Muscle of back (tissue), 11 donors: Measurements from ENCODE around the gene ARMC9. TPM values are rescaled to one million over a fixed set of nuclear protein-coding genes. Genes with fewer than 3 reads are reported as not detected.
"Not testable (repeated sequence)": the region's sequence is repeated elsewhere in the genome, so short reads cannot be mapped to it uniquely, and the experiment has no call there.

ENCODE experiments used
- DNase-seq, 3 donors: peaks; one replicate each; pipeline versions ENCODE4 v3.0.0 to v3.0.0-alpha.2; 2013
- polyA plus RNA-seq, 10 donors: library from polyadenylated mRNA; unstranded; fragments of 120-200 nt; gene quantifications; one replicate each; pipeline ENCODE4 v1.2.1, GENCODE V29; 2013; ENCODE audit not compliant: insufficient read length in 10 of 10

The ARMC9 gene
- polyA plus RNA-seq, 10 donors: 4.0 to 6.7 (median 5.1) TPM

- peak in 1 of 3 donors; percentile 42 for DNase-seq
Measured at GRCh38 chr2:231181860-231182512, 16.4 kb upstream of the ARMC9 start.

- no peak for DNase-seq
Measured at GRCh38 chr2:231182513-231182899, 15.9 kb upstream of the ARMC9 start.

DNA sequence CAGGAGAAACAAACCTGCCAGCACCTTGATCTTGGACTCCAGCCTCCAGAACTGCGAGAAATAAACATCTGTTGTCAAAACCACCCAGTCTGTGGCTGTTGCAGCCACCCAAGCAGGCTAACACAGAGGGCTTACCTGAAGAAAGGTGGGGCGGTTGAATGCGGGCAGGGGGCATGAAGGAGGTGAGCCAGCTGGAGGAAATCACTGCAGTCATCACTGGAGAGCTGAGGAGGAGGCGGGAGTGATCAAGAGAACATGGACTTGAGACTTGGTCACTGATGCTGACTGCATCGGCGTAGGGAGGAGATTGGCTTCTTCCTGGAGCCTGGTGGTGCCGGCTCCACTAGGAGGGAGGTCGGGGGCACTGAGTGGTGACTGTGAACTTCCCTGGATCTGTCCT, 14.6 kb upstream of the ARMC9 start:
- no peak for DNase-seq

GRCh38 chr2:231184319-231184718, 14.1 kb upstream of the ARMC9 start:
- DNase-seq: no peak

DNA sequence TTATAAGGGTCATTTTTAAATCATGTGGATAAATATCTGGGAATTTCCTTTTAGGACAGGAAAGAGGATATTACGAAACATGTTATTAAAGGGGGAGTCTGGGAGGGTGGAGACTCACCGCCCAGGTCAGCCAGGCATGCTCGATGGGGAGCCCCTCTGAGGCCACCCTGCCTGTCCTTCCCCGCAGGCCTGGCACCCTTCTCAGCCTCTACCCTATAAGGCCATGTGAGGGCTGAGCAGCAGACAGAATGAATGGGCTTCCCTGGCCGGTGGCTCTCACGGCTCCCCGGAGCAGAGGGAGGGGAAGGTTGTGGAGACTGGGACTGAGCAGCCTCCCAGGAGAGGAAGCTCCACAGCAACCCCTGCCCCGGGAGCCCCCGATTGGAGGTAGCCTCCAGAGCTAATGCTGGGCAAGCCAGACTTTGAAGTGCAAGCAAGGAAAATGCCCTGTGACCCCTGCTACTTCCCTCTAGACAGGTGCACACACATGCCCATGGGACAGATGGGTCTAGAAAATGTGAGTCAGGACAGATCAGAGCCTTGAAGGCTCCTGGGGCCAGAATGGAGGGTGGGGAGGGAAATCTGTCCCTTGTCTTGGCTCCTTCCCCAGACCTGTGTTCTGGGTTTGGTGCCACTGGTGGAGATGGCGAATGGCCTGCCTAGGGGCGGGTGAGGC, 13.2 kb upstream of the ARMC9 start:
- DNase-seq: no peak

DNA sequence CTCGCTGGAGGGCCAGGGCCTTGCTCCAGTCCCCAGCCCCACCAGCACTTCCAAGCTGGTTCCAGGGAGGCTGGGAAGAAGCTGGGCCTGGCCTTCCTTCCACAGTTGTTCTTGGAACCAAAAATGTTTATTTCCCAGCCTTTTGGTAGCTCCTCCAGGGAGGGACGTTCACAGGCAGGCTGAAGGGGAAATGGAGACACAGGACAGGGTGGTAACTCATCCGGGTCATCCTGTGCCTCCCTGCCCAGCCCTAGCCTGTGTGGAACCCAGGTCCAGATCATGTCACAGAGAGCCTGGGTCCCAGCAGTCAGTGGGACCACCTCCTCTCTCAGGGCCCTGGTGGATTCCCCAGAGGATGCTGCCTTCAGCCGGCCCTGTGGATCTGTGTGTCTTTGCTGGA, 12.5 kb upstream of the ARMC9 start:
- no peak for DNase-seq

DNA sequence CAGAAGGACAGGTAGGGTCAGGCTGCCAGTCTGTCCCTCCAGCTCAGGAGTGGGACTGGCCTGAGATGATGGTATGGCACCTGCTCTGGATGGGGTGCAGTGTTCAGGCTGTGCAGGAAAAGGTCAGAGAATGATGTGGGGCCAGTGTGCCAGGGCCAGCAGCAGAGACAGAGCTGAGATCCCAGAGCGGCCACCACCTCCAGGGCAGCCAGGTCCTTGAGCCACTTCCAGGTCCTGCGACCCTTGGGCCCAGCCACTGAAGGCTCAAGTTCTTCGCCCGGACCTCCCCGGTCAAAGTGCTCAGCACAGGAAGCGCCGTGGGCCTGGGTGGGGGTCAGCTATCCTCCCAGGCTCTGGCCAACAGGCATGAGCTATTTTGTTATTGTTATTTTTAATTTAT, 12.1 kb upstream of the ARMC9 start:
- DNase-seq: no peak

- DNase-seq: no peak
Measured at GRCh38 chr2:231187736-231188505, 10.5 kb upstream of the ARMC9 start.

DNA sequence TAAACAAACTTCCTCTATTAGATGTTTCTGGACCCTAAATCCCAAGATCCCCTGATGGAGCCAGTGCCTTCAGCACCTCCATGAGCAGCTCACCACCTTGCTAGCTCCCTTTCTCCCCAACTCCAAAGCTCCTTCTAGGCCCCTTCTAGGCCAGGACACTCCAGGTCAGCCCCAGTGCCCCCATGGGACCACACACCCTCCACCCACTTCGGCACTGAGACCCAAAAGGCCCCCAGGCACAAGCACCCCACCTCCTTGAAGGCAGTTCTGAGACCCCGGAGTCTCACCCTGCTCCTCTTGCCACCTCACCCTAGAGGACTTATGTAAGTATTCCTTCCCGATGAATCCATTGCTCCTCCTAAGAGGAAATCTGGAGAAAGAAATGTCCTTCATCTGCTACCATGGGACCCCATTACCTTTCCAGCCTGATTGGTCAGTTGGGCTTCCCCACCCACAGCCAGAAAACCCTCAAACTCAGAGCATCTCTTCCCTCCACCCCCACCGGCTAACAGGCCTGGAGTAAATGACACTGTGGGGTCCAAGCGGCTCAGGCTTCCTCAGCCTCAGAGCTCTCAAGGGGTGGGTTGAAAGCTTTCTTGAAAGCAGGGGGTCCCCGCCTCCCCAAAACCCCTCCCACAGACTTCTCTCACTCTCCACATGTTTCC, 9.8 kb upstream of the ARMC9 start:
- no peak for DNase-seq

DNA sequence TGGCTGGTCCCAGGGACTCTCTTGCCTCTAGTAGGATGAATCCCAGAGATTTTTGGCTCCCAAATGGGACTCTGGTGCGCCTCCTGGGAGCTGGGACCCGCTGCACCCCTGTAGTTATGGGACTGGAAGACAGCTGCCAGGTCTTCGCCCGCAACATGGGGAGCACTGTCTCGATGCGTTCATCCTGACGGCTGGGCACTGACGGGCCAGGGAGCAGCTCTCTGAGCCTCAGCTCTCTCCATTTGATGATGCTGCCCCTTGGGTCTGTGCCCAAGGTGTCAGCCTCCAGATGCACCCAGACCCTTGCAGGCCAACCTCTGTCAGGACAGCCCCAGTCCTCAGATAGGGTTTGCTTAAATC, 9.3 kb upstream of the ARMC9 start:
- no peak for DNase-seq

- DNase-seq: peak in 2 of 3 donors; percentile 39 to 66
Measured at GRCh38 chr2:231189571-231190495, 8.6 kb upstream of the ARMC9 start.

- DNase-seq: peak in 2 of 3 donors; percentile 45 to 75
Measured at GRCh38 chr2:231190531-231191197, 7.8 kb upstream of the ARMC9 start.

- peak; percentile 75 to 93 (median 86) for DNase-seq
Measured at GRCh38 chr2:231191896-231192872, 6.2 kb upstream of the ARMC9 start.

- DNase-seq: no peak
Measured at GRCh38 chr2:231193216-231193615, 5.2 kb upstream of the ARMC9 start.

GRCh38 chr2:231196592-231196991, 1.8 kb upstream of the ARMC9 start:
- DNase-seq: no peak

- DNase-seq: not testable (repeated sequence)
Measured at GRCh38 chr2:231197196-231197595, 1.2 kb upstream of the ARMC9 start.

- DNase-seq: no peak
Measured at GRCh38 chr2:231197706-231198290, 633 bp upstream of the ARMC9 start.

GRCh38 chr2:231199219-231199618, 788 bp downstream of the ARMC9 start:
- no peak for DNase-seq
